GM18951 (cell line): ENCODE data around the gene RAB12.
"Not testable (repeated sequence)": the region's sequence is repeated elsewhere in the genome, so short reads cannot be mapped to it uniquely, and the experiment has no call there.

Experiments
- POLR2A ChIP-seq: IDR thresholded peaks from 4 replicates; pipeline ENCODE4 v1.6.1; 2011; ENCODE audit warnings: mild to moderate bottlenecking; ENCODE audit not compliant: insufficient read length, insufficient read depth; ENCODE audit errors: extremely low read depth
- in situ Hi-C: fragments of 300-500 bp; cut with MboI; formaldehyde crosslinking; loops from one replicate; pipeline ENCODE4 v1.12.0; 2022; ENCODE audit warnings: low sequenced_read_pairs, mixed read lengths, inconsistent platforms; ENCODE audit not compliant: unreplicated experiment

Gene RAB12, protein sequence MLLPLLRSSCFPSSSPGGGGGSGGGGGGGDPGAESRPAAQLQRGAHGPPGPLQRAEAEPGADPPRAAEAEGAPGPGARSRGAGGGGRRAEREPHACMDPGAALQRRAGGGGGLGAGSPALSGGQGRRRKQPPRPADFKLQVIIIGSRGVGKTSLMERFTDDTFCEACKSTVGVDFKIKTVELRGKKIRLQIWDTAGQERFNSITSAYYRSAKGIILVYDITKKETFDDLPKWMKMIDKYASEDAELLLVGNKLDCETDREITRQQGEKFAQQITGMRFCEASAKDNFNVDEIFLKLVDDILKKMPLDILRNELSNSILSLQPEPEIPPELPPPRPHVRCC

DNA sequence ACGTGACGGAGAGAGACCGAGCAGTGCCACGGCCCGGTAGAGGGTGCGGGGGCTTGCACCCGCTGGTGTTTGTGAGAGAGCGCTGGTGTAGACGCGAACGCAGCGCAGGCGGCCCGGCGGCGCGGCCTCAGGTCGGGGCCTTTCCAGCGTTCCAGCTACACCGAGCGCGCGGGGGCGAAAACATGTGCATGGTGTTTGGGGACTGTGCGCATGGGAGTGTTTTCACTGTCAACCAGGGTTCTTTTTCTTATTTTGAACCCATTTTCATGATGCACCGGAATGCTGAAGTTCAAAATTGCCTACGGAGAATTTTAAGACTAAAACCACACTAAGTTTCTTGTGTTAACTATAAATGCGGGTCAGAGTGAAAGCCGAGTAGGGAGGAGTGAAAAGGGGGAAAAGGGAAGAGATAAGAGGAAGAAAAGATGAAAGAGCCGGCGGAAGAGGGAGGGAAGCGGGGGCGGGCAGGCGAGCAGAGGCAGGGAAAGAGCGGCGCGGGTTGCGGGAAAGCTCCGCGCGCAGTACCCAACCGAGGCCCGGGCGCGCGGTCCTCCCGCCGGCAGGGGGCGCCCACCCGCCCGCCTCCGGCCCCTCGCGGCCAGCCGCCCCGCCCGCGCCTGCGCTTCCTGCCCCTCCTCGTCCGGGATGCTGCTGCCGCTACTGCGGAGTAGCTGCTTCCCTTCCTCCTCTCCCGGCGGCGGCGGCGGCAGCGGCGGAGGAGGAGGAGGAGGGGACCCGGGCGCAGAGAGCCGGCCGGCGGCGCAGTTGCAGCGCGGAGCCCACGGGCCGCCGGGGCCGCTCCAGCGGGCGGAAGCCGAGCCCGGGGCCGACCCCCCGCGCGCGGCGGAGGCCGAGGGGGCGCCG is at the start of gene RAB12:
Gene RAB12, plus strand, starts transcription at position 643 of the 864 bp plus-strand sequence. Its CDS starts 3 bp downstream, at position 646.
- peak; percentile 84 for TF ChIP-seq POLR2A
- in situ Hi-C loops, result no loop called here

DNA sequence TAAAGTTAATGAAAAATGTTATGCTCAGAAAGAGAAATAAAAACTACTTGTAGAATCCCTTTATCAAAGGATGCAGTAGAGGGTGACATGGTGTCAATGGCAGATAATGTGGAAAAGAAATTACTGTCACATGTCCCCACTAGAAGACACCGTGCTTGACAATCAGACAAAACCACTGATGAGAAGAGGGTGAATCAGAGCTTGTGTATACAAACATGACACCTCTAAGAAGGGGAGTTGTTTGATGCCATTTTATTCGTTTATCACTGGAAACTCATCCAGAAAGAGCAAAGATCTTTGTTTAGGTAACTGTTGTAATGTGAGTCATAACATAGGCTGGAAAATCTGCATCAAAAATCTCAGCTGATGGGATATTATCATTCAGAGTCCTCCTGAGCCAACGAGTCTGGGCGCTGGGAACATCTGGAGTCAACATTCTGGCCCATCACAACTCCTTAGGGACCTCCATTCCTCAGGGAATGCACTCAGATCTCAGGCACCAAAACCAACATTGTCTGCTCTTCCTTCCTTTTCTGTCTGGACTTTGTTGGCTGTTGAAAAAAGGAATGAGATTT is 49.5 kb upstream of the RAB12 start:
- in situ Hi-C loops, result no loop called here
- TF ChIP-seq POLR2A, result no peak

DNA sequence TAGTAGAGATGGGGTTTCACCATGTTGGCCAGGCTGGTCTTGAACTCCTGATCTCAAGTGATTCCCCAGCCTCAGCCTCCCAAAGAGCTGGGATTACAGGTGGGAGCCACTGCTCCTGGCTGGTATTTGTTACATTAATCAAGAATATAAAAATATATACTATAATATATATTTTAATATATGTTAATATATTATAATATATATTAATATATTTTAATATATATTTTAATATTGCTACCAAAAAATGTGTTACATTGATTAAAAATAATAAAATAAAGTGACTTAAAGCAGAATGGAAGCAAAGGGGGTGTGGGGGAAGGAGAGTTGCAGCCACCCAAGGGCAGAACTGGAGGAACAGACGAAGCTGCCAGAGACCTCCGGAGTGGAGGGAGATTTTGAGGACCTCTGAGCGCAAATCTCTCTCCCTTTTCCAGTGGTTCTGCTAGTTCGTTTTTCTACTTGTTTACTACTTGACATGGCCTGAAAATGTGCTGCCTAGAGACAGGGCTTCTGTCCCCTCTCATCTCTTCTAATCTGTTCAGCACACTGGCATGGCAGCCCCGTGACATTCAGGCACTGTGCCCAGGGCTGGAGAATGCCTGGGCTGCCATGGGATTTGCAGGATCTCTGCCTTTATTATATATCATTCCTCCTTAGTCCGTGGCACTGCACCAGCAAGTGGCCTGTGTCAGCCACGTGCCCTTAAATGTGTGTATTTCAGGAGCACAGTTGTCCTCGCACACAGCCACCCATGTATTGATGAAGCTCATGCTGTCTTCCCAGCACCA is 47.9 kb upstream of the RAB12 start:
- no peak for TF ChIP-seq POLR2A
- in situ Hi-C loops, result no loop called here

DNA sequence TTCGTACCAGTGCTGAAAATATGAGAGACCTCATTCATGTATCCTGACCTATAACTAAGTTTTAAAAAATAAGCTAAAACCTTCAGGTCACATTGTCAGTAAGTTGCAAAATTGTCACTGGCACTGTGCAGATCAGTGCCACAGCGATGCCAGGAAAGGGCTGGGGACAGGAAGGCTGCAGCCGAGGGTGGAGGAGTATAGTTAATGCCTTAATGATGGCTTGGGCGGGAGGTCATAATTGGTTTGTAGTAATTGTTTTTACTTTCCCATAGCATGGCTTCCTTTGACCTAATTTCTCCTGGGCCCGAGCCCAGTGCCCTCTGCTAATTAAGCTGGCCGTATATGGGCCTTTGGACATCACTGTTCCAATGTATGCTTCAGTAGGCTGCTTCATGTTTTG is 47.2 kb upstream of the RAB12 start:
- in situ Hi-C loops, result no loop called here
- no peak for TF ChIP-seq POLR2A

DNA sequence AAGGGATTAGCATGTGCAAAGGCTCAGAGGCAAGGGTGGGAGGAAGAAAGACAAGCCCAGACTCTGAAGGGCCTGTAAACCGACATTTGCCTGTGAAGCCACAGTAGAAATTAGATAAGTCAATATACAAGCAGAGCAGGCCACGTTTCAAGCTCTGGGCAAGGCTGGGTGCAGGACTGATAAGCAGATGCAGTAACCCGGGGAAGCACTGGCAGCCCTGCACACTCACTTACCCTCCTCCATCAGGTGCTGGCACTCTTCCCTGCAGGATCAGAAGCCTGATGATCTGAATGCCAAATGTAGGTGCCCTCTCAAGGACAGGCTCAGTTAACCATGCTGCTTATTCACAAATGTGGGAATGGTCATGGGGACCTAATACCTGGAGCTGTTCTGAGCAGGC is 46.3 kb upstream of the RAB12 start:
- in situ Hi-C loops, result no loop called here

DNA sequence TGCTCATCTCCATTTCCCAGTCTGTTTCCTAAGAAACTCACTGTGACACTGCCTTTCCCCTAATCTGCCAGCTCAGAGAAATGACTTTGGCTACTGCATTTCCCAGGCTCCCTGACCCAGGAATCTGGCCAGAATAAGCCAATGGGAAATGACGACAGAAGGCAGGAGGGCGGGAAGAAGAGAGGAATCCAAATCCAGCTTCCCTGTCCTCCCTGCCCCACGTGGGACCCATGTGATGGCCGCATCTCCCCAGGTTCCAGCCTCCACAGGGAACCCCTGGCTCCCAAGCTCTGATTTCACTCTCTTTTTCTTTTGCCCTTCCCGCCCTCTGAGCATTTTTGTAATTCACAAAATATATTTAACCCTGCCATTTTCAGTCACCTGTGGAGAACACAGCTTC is 37.8 kb upstream of the RAB12 start:
- in situ Hi-C loops, result no loop called here
- no peak for TF ChIP-seq POLR2A

More for the DNA sequence above, 46.3 kb upstream of the RAB12 start:
- no peak for TF ChIP-seq POLR2A

DNA sequence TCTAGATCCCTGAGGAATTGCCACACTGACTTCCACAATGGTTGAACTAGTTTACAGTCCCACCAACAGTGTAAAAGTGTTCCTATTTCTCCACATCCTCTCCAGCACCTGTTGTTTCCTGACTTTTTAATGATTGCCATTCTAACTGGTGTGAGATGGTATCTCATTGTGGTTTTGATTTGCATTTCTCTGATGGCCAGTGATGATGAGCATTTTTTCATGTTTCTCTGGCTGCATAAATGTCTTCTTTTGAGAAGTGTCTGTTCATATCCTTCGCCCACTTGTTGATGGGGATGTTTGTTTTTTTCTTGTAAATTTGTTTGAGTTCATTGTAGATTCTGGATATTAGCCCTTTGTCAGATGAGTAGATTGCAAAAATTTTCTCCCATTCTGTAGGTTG is 35.5 kb upstream of the RAB12 start:
- in situ Hi-C loops, result not testable (repeated sequence)

DNA sequence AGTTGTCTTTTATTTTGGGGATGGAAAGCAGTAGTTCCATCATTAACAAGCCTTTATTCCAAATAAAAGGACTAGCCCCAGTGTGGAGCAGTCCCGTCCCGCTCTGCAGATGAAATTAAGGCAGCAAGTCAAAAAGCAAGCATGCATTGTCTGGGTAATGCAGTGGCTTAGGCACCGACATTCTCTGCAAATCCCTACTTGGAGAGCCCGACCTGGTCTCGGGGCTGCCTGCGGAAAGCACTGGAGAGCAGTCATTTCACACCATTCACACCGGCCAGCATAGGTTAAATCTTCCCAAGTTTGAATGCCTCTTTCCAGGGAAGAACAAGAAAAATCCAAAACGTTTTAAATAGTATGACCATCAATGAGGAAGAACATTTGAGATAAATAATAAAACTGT is 24.4 kb upstream of the RAB12 start:
- TF ChIP-seq POLR2A, result no peak
- in situ Hi-C loops, result no loop called here

DNA sequence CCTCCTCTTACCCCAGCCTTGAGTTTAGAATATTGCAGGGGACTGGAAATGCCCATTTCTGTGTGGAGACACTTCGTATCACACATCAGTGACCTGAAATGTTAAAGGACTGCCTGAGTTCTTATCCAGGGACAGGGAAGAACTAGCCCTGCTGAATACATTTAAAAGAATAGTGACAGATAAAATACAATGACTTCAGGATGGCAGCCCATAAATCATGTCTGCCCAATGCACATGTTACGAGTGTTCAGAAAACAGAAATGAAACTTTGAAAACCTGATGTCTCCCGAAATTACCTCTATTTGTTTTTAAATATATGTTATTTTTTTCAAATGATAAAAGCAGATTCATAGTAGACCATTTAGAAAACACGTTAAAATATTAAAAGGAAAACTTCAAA is 22.3 kb upstream of the RAB12 start:
- in situ Hi-C loops, result no loop called here
- no peak for TF ChIP-seq POLR2A

DNA sequence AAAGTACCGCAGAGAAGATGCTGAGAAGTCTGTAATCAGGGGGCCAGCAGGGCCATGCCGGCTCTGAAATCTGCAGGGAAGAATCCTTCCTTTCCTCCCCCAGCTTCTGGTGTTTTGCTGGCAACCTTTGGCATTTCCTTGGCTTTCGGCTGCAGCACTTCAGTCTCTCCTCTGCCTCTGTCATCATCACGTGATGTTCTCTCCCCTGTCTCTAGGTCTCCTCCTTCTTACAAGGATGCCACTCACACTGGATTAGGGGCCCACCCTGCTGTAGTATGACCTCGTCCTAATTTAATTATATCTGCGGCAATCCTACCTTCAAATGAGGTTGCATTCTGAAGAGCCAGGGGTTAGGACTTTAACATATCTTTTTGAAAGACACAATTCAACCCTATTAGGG is 13.8 kb upstream of the RAB12 start:
- TF ChIP-seq POLR2A, result no peak
- in situ Hi-C loops, result no loop called here

DNA sequence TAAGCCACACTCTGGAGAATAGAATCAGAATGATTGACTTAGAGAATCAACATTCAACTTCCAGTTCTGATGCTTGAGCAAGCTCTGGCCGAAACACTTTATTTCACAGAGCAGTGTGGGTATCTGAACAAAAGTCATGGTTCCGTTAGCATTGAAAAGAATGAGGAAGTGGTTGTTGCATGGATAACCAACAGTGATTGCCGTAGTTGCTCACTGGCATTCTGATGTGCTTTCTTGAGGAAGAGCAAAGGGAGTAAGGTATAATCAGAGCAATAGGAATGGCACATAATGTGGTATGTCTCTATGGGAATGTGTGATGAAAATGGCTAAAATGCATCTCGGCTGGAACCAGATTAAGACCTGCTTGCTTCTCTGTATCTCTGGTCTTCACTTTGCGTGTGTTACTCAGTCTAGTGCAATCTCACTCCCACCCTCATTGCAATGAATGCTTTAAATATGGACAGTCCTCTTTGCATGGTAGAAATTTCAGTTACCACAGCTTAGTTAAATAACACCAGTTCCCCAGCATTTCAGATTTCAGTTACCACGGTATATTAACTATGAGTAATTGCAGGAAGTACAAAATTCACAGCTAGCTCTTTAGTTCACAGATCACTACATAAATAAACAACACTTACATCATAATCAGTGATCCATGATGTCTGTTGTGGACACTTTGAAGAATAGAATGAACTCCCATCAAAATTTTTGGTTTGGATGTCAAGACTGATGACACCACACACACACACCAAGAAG is 7.8 kb upstream of the RAB12 start:
- in situ Hi-C loops, result no loop called here
- no peak for TF ChIP-seq POLR2A

DNA sequence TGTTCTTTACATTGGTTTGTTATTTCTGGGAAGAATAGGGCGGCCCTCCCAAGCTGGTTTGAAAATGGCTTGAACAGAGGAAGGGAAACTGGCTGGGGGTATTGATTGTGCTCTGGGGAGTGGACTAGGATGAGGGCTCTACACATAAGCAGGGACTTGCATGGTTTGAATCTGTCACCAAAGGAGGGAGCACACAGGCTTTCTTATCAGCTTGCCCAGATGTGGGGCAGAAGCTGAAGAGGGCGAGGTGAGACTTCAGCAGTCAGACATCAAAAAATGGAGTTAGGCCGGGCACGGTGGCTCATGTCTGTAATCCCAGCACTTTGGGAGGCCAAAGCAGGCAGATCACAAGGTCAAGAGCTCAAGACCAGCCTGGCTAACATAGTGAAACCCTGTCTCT is 7.2 kb upstream of the RAB12 start:
- no peak for TF ChIP-seq POLR2A
- in situ Hi-C loops, result no loop called here
